Measurements from ENCODE around the gene CACNA1D.

CACNA1D gene

GRCh38 chr3:53844262-53845102 lies 350.1 kb downstream of the CACNA1D start:
- no peak for DNase-seq (ENCODE audit: low read depth in 2 of 2)

GRCh38 chr3:53845103-53845880 lies 350.9 kb downstream of the CACNA1D start:
- DNase-seq (ENCODE audit: low read depth in 2 of 2), result no peak

GRCh38 chr3:53845881-53846133 lies 351.4 kb downstream of the CACNA1D start:
- DNase-seq (ENCODE audit: low read depth in 2 of 2), result no peak

GRCh38 chr3:53846134-53846850 lies 351.9 kb downstream of the CACNA1D start, which contains the start of the genes CHDH and IL17RB:
TSS of gene CHDH (minus strand) at chr3:53846419. CDS start at chr3:53824008, 22,411 bp downstream.
TSS of gene IL17RB (plus strand) at chr3:53846568. CDS start at chr3:53846589, 21 bp downstream.
- no peak for DNase-seq (ENCODE audit: low read depth in 2 of 2)

- no peak for DNase-seq (ENCODE audit: low read depth in 2 of 2)
Measured at GRCh38 chr3:53846851-53847155, 352.4 kb downstream of the CACNA1D start.

- DNase-seq (ENCODE audit: low read depth in 2 of 2), result no peak
Measured at GRCh38 chr3:53849916-53850315, 355.5 kb downstream of the CACNA1D start.

GRCh38 chr3:53850895-53851294 lies 356.5 kb downstream of the CACNA1D start:
- DNase-seq (ENCODE audit: low read depth in 2 of 2), result no peak

GRCh38 chr3:53856964-53857363 lies 362.6 kb downstream of the CACNA1D start:
- DNase-seq (ENCODE audit: low read depth in 2 of 2), result no peak

- no peak for DNase-seq (ENCODE audit: low read depth in 2 of 2)
Measured at GRCh38 chr3:53858096-53858741, 363.8 kb downstream of the CACNA1D start.

- no peak for DNase-seq (ENCODE audit: low read depth in 2 of 2)
Measured at GRCh38 chr3:53859178-53859577, 364.8 kb downstream of the CACNA1D start.

- DNase-seq (ENCODE audit: low read depth in 2 of 2), result no peak
Measured at GRCh38 chr3:53860196-53860595, 365.8 kb downstream of the CACNA1D start.

- no peak for DNase-seq (ENCODE audit: low read depth in 2 of 2)
Measured at GRCh38 chr3:53862241-53862640, 367.8 kb downstream of the CACNA1D start.

GRCh38 chr3:53863145-53863544 lies 368.7 kb downstream of the CACNA1D start:
- DNase-seq (ENCODE audit: low read depth in 2 of 2), result no peak
